ENCODE measurements around the gene CYB561D2.

- TF ChIP-seq POLR2A (IDR thresholded peaks at IDR 0.05) (peak in 1 of 2 donors; percentile 27), CTCF (IDR thresholded peaks at IDR 0.05 in 4 of 5, conservative IDR thresholded peaks at IDR 0.05 in 1 of 5) (no peak)
Measured at GRCh38 chr3:50322386-50323091, 28.1 kb upstream of the CYB561D2 start, which contains the start of gene HYAL2.

All from gastrocnemius medialis (tissue), 4 donors.